ENCODE data around the gene ANXA2. TPM values are rescaled to one million over a fixed set of nuclear protein-coding genes. Genes with fewer than 3 reads are reported as not detected.

The ANXA2 gene
- total and polyA plus RNA-seq, 8 donors: 123 to 476 (median 260) TPM

DNA sequence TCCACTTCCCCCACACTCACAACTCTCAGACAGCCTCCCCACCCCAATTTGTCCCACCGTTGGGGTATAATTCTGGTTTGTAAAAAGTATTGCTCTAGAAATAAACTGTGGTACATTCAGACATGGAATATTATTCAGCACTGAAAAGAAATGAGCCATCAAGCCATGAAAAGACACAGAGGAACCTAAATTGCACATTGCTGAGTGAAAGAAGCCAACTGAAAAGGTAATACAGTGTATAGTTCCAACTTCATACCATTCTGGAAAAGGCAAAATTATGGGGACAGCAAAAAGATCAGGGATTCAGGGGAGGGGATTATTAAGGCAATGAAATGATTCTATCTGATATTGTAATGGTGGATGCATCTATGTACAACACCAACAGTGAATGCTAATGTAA is 10.5 kb downstream of the ANXA2 start:
- intact Hi-C loops (cut with DNase I): no loop called here
- peaks cover 0 to 18% (median 5%) of the 10 kb centered on the region in 3 donors for H3K4me1 ChIP-seq

DNA sequence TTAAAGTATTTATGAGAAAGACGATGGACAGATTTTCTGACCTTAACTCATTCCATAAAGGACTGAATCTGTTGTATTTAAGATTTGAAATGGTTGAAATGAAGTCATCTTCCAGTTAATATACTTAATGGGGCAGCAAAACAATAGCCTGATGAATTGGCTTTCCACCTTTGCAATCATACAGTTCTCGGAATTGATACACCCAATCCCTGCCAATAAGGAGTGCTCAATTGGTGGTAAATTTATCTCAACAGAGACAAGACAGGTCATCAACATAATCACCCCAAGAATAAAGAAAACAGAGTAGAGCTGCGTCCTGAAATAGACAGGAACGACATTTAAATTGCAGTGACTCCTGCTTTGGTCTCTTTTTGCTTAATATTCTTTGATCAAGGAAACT is 11.2 kb downstream of the ANXA2 start:
- 69 to 70% methylated on average over 4 of the region's 4 CpGs for WGBS, 2 donors

More for the DNA sequence above, 10.5 kb downstream of the ANXA2 start:
- no peak for ATAC-seq
- Histone ChIP-seq H3K9me3 (no peaks in the 10 kb centered on the region), H3K27me3 (no peaks in the 10 kb centered on the region), H3K4me3 (no peak overlapping the region), H3K27ac (no peak overlapping the region), H3K36me3 (peaks cover 0 to 9% (median 0%) of the 10 kb centered on the region in 3 donors)
- no peak for DNase-seq
- FAIRE-seq: no peak
- TF ChIP-seq, protein P1, sequence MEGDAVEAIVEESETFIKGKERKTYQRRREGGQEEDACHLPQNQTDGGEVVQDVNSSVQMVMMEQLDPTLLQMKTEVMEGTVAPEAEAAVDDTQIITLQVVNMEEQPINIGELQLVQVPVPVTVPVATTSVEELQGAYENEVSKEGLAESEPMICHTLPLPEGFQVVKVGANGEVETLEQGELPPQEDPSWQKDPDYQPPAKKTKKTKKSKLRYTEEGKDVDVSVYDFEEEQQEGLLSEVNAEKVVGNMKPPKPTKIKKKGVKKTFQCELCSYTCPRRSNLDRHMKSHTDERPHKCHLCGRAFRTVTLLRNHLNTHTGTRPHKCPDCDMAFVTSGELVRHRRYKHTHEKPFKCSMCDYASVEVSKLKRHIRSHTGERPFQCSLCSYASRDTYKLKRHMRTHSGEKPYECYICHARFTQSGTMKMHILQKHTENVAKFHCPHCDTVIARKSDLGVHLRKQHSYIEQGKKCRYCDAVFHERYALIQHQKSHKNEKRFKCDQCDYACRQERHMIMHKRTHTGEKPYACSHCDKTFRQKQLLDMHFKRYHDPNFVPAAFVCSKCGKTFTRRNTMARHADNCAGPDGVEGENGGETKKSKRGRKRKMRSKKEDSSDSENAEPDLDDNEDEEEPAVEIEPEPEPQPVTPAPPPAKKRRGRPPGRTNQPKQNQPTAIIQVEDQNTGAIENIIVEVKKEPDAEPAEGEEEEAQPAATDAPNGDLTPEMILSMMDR (IDR thresholded peaks at IDR 0.05): no peak
- 90 to 96% methylated on average over 1 of the region's 1 CpG for WGBS, 2 donors

DNA sequence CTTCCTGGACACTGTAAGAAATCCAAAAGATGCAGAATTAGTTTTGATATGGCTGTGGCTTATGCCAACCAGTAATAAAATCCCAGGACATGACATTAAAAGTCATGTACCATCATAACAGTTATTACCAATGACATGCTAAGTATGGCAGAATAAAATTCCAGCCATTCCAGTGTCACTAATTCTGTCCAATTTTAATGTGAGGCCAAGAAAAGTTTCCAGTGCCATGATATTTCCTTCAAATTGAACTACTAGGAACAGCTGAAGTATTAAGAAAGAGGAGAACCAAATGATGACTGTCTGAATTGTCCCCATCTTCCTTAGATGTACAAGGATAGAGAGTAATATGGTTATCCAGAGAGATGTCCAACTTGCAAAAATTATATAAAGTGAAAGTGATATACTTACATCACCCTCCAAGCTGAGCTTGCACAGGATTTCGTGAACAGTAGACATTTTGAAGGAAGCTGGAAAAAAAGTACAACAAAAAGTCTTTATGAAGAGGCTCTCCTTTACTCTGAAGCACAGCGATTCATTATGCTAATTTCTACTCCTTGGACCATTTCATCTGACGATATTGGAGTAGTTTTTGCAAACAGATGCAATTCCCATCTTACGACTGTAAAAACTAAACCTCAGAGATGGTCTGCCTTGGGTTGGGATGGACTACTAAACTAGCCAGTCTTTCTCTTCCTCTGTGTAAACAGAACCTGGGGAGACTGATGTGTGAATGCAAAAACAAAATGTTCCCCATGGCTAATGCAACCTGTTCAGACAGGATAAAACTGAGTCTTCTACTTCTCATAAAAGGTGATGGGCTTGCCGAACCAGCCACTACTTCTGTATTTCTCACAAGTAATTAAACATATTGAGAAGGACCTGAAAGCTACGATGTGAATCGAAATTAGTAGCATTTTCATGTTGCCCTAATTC is 11.9 kb downstream of the ANXA2 start:
- 84 to 90% methylated on average over 7 of the region's 7 CpGs for WGBS, 2 donors
- FAIRE-seq (no peak), ATAC-seq (no peak), DNase-seq (no peak)
- H3K4me1 ChIP-seq: peaks cover 0 to 3% (median 0%) of the 10 kb centered on the region in 3 donors
- H3K27me3 ChIP-seq: no peaks in the 10 kb centered on the region
- H3K27ac ChIP-seq: peak overlapping the region in 1 of 4 donors; percentile 29
- no peaks in the 10 kb centered on the region for H3K9me3 ChIP-seq
- intact Hi-C loops (cut with DNase I): no loop called here
- H3K36me3 ChIP-seq: peaks cover 0 to 16% (median 0%) of the 10 kb centered on the region in 3 donors
- TF ChIP-seq, protein P1 (IDR thresholded peaks at IDR 0.05): no peak
- H3K4me3 ChIP-seq: no peak overlapping the region

More for the DNA sequence above, 11.2 kb downstream of the ANXA2 start:
- Histone ChIP-seq H3K4me3 (no peak overlapping the region), H3K27me3 (no peaks in the 10 kb centered on the region), H3K4me1 (peaks cover 0 to 11% (median 5%) of the 10 kb centered on the region in 3 donors), H3K9me3 (no peaks in the 10 kb centered on the region), H3K36me3 (peaks cover 0 to 10% (median 0%) of the 10 kb centered on the region in 3 donors), H3K27ac (peak overlapping the region in 1 of 4 donors; percentile 29)
- TF ChIP-seq, protein P1 (IDR thresholded peaks at IDR 0.05): no peak
- intact Hi-C loops (cut with DNase I): no loop called here
- FAIRE-seq (no peak), DNase-seq (no peak), ATAC-seq (no peak)

DNA sequence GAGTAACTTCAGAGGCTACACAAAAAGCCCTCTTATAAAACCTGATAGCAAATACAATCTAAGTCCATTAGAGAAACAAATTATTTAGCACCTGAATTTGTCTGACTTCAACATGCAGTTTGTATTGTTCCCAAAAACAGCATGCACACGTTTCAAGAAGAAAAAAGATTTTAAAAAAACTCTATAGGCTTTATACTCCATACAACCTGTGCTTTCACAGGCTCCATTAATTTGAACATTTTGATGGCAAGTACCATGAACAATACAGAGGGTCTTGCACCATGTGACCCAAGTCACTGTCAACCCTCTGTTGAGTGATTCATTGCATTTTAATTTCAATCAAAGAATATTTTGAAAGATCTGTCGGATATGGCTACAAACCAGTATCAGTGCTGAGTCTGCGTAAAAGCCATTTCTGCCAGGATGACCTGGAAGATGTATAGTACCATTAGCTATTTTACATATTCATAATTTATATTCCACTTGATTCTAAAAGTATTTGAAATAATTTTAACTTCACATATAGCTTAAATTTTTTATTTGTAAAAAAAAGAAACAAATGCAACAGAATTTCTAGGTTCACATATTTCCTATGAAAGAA is 13.2 kb downstream of the ANXA2 start:
- FAIRE-seq (no peak), DNase-seq (no peak), ATAC-seq (no peak)
- Histone ChIP-seq H3K9me3 (no peaks in the 10 kb centered on the region), H3K27me3 (no peaks in the 10 kb centered on the region), H3K4me3 (no peak overlapping the region), H3K36me3 (peaks cover 0 to 16% (median 0%) of the 10 kb centered on the region in 3 donors), H3K27ac (no peak overlapping the region), H3K4me1 (no peaks in the 10 kb centered on the region)
- intact Hi-C loops (cut with DNase I): no loop called here
- 69 to 83% methylated on average over 3 of the region's 3 CpGs for WGBS, 2 donors
- TF ChIP-seq, protein P1 (IDR thresholded peaks at IDR 0.05): no peak

Data from pancreas (tissue), 10 donors.